Measurements from ENCODE around the gene ATXN7L1.

The ATXN7L1 gene

DNA sequence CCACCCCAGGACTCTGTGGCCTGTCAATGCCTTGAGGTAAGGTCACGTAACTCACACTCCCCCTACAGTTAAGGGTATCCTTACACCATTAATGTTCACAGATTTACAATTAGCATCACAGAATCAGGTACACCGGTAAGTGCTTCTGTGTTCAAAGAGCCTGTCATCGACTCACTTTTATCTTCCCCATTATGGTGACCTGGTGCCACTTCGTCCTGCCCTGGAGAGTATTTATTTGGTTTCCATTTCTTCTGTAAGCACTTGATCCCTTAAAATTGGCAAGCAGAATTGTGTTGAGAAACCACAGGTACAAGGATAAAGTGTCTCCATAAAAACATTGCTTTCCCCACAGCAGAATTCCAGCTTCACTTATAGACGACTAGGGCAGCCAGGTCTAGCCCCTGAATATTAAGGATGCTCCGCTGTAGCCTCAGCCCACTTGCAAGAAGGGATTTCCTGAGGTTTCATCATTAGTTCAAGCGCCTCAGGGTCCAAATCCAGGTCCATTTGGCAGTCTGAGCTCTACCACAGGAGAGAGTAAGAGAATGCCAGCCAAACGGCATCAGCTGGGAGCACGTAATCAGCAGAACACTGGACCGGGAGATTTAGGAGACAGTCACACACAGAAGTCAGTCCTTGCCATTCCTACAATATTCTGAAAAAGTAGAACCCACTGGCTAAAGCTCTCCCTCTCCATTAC lies 10.1 kb downstream of the ATXN7L1 start:
- DNase-seq (ENCODE audit: extremely low spot score) = no peak
- ChIA-PET POLR2A (no interaction called here), CTCF (interaction anchor here (0.6 kb wide), 1 partner anchor 9 kb away, joined by 4 read pairs; no protein-coding TSS in a partner anchor)
- no peak for TF ChIP-seq FOXK2 (IDR thresholded peaks at IDR 0.05)
- TF ChIP-seq SP1 (IDR thresholded peaks at IDR 0.05) = no peak
- TF ChIP-seq L3MBTL2 (conservative IDR thresholded peaks at IDR 0.05) = no peak
- no peak for TF ChIP-seq HDGF (IDR thresholded peaks at IDR 0.05; ENCODE audit: borderline replicate concordance)
- TF ChIP-seq CTBP1 (IDR thresholded peaks at IDR 0.05; ENCODE audit: borderline replicate concordance) = no peak
- no peak for TF ChIP-seq NFRKB (IDR thresholded peaks at IDR 0.05)
- no peak for TF ChIP-seq SUZ12 (IDR thresholded peaks at IDR 0.05)
- TF ChIP-seq, protein P1, sequence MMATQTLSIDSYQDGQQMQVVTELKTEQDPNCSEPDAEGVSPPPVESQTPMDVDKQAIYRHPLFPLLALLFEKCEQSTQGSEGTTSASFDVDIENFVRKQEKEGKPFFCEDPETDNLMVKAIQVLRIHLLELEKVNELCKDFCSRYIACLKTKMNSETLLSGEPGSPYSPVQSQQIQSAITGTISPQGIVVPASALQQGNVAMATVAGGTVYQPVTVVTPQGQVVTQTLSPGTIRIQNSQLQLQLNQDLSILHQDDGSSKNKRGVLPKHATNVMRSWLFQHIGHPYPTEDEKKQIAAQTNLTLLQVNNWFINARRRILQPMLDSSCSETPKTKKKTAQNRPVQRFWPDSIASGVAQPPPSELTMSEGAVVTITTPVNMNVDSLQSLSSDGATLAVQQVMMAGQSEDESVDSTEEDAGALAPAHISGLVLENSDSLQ (IDR thresholded peaks at IDR 0.05) = no peak
- TF ChIP-seq LEF1 (IDR thresholded peaks at IDR 0.05; ENCODE audit: borderline replicate concordance) = no peak
- no peak for TF ChIP-seq ARNT (IDR thresholded peaks at IDR 0.05)
- TF ChIP-seq TARDBP (IDR thresholded peaks at IDR 0.05) = no peak
- no peak for TF ChIP-seq BHLHE40 (IDR thresholded peaks at IDR 0.05; ENCODE audit: borderline replicate concordance)
- no peak for TF ChIP-seq FOXM1 (IDR thresholded peaks at IDR 0.05; ENCODE audit: borderline replicate concordance)
- no peak for TF ChIP-seq FOXA1 (IDR thresholded peaks at IDR 0.05)
- TF ChIP-seq ZNF384 (IDR thresholded peaks at IDR 0.05) = no peak
- no peak for TF ChIP-seq ELF4 (IDR thresholded peaks at IDR 0.05)

DNA sequence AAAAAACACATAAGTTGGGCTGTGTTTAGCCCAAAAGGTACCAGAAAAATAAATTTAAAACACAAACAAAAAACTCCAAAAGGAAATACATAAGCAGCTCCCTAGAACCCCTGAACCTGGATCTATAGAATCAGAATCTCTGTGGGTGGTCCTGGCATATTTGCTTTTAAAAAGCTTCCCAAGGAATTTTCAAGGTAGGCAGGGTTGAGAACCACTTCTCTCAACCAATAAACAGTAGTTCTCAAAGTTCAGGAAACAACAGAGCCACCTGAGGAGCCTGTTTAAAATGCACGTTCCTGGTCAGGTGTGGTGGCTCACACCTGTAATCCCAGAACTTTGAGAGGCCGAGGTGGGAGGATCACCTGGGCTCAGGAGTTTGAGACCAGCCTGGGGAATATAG lies 12.5 kb downstream of the ATXN7L1 start:
- no peak for TF ChIP-seq CTBP1 (IDR thresholded peaks at IDR 0.05; ENCODE audit: borderline replicate concordance)
- TF ChIP-seq, protein P1 (IDR thresholded peaks at IDR 0.05) = no peak
- TF ChIP-seq FOXA1 (IDR thresholded peaks at IDR 0.05) = no peak
- no peak for TF ChIP-seq ARNT (IDR thresholded peaks at IDR 0.05)
- TF ChIP-seq FOXK2 (IDR thresholded peaks at IDR 0.05) = no peak
- TF ChIP-seq L3MBTL2 (conservative IDR thresholded peaks at IDR 0.05) = no peak
- TF ChIP-seq LEF1 (IDR thresholded peaks at IDR 0.05; ENCODE audit: borderline replicate concordance) = no peak
- TF ChIP-seq ELF4 (IDR thresholded peaks at IDR 0.05) = no peak
- TF ChIP-seq SP1 (IDR thresholded peaks at IDR 0.05) = no peak
- no peak for TF ChIP-seq SUZ12 (IDR thresholded peaks at IDR 0.05)
- TF ChIP-seq ZNF384 (IDR thresholded peaks at IDR 0.05) = no peak
- no peak for TF ChIP-seq BHLHE40 (IDR thresholded peaks at IDR 0.05; ENCODE audit: borderline replicate concordance)
- no peak for TF ChIP-seq FOXM1 (IDR thresholded peaks at IDR 0.05; ENCODE audit: borderline replicate concordance)
- no peak for TF ChIP-seq NFRKB (IDR thresholded peaks at IDR 0.05)
- TF ChIP-seq HDGF (IDR thresholded peaks at IDR 0.05; ENCODE audit: borderline replicate concordance) = no peak
- no peak for TF ChIP-seq TARDBP (IDR thresholded peaks at IDR 0.05)
- ChIA-PET POLR2A (no interaction called here), CTCF (interaction anchor here (0.6 kb wide), 1 partner anchor 13 kb away, joined by 6 read pairs; no protein-coding TSS in a partner anchor)
- DNase-seq (ENCODE audit: extremely low spot score) = no peak

DNA sequence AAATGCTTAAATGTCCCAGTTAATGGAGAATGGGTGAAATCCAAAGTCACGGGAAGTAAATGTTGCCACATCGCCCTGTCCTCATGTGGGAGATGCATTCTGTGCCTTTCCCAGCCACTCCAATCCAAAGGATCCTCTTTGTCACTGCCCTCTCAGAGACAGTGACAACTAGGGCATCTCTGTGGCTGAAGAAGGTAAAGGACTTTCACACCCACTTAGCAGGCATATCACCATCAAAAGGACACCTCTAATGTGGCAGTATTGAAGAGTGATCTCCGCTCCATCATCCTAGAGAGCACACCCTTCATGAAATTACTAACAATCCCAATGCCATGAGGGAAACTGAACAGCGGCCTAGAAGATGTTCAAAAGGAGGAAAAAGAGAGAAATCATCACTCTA lies 13.6 kb downstream of the ATXN7L1 start:
- no peak for TF ChIP-seq SP1 (IDR thresholded peaks at IDR 0.05)
- TF ChIP-seq L3MBTL2 (conservative IDR thresholded peaks at IDR 0.05) = no peak
- TF ChIP-seq FOXK2 (IDR thresholded peaks at IDR 0.05) = no peak
- no peak for TF ChIP-seq FOXA1 (IDR thresholded peaks at IDR 0.05)
- no peak for TF ChIP-seq LEF1 (IDR thresholded peaks at IDR 0.05; ENCODE audit: borderline replicate concordance)
- no peak for TF ChIP-seq SUZ12 (IDR thresholded peaks at IDR 0.05)
- TF ChIP-seq ARNT (IDR thresholded peaks at IDR 0.05) = no peak
- no peak for TF ChIP-seq TARDBP (IDR thresholded peaks at IDR 0.05)
- TF ChIP-seq ELF4 (IDR thresholded peaks at IDR 0.05) = no peak
- no peak for TF ChIP-seq BHLHE40 (IDR thresholded peaks at IDR 0.05; ENCODE audit: borderline replicate concordance)
- TF ChIP-seq, protein P1 (IDR thresholded peaks at IDR 0.05) = no peak
- no peak for TF ChIP-seq HDGF (IDR thresholded peaks at IDR 0.05; ENCODE audit: borderline replicate concordance)
- no peak for TF ChIP-seq FOXM1 (IDR thresholded peaks at IDR 0.05; ENCODE audit: borderline replicate concordance)
- no peak for TF ChIP-seq ZNF384 (IDR thresholded peaks at IDR 0.05)
- no peak for TF ChIP-seq CTBP1 (IDR thresholded peaks at IDR 0.05; ENCODE audit: borderline replicate concordance)
- CTCF ChIA-PET = no interaction called here
- DNase-seq (ENCODE audit: extremely low spot score) = no peak
- POLR2A ChIA-PET = no interaction called here

DNA sequence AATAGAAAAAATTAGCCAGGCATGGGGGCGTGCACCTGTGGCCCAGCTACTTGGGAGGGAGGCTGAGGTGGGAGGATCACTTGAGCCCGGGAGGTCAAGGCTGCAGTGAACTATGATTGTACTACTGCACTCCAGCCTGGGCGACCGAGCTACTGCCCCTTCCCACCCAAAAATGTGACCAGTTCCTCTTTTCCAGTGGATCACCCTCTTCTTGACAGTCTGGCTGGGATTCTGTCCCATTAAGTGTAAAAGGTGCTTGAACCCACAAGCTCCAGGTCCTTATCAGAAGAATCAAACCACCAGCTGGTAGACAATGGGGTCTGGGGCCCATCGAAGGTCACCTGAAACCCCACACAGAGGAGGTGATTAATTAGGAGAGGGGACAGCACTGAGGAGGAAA lies 14.1 kb downstream of the ATXN7L1 start:
- DNase-seq (ENCODE audit: extremely low spot score) = no peak
- TF ChIP-seq, protein P1 (IDR thresholded peaks at IDR 0.05) = no peak
- no peak for TF ChIP-seq LEF1 (IDR thresholded peaks at IDR 0.05; ENCODE audit: borderline replicate concordance)
- ChIA-PET CTCF (no interaction called here), POLR2A (no interaction called here)

DNA sequence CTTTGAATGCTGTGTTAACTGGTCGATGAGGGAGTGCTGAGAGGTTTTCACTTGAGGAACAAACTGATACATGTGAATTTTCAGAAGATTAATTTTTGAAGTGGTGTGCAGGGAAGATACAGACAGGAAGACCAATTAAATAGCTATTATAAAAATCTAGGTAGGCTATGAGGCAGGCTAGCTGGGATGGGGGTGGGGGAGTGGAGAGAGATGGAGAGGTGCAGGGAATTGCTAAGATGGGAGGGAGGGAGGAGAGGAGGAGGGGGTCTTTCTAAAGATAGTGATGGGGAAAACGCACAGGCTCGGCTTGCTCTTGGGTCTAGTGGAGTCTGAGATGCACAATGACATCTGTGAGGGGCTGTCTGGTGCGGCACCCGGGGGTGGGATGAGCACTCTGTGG lies 15.2 kb downstream of the ATXN7L1 start:
- TF ChIP-seq FOXM1 (IDR thresholded peaks at IDR 0.05; ENCODE audit: borderline replicate concordance) (no peak), FOXA1 (IDR thresholded peaks at IDR 0.05) (no peak), LEF1 (IDR thresholded peaks at IDR 0.05; ENCODE audit: borderline replicate concordance) (no peak), ZNF384 (IDR thresholded peaks at IDR 0.05) (no peak), TARDBP (IDR thresholded peaks at IDR 0.05) (no peak), L3MBTL2 (conservative IDR thresholded peaks at IDR 0.05) (no peak), CTBP1 (IDR thresholded peaks at IDR 0.05; ENCODE audit: borderline replicate concordance) (no peak), NFRKB (IDR thresholded peaks at IDR 0.05) (no peak), HDGF (IDR thresholded peaks at IDR 0.05; ENCODE audit: borderline replicate concordance) (no peak), SUZ12 (IDR thresholded peaks at IDR 0.05) (no peak), FOXK2 (IDR thresholded peaks at IDR 0.05) (no peak), ELF4 (IDR thresholded peaks at IDR 0.05) (no peak), ARNT (IDR thresholded peaks at IDR 0.05) (no peak), SP1 (IDR thresholded peaks at IDR 0.05) (no peak), BHLHE40 (IDR thresholded peaks at IDR 0.05; ENCODE audit: borderline replicate concordance) (no peak)
- TF ChIP-seq, protein P1 (IDR thresholded peaks at IDR 0.05) = no peak
- ChIA-PET CTCF (no interaction called here), POLR2A (interaction anchor here (1.0 kb wide), 1 partner anchor 330 kb away, joined by 3 read pairs; no protein-coding TSS in a partner anchor)
- no peak for DNase-seq (ENCODE audit: extremely low spot score)

All from HEK293T (cell line).